K562 (cell line): ENCODE measurements around the gene FILIP1. TPM values are rescaled to one million over a fixed set of nuclear protein-coding genes. Genes with fewer than 3 reads are reported as not detected.
"Not testable (repeated sequence)": the region's sequence is repeated elsewhere in the genome, so short reads cannot be mapped to it uniquely, and the experiment has no call there.

Source experiments
- ATAC-seq: fragments of 200-7000 bp; cut with Tn5 transposase; 3 replicates; pipeline ENCODE4 v1.9.1; 2020; ENCODE audit warnings: moderate library complexity
- BruUV-seq: library from RNA; stranded (reverse); fragments of 400-500 nt; replicated peaks from 2 replicates; lab custom pipeline; 2021; lab: Mats Ljungman, UMichigan
- CTCF ChIA-PET: fragments of 300-600 bp; formaldehyde crosslinking; extraction: SDS; loops from one replicate; lab custom pipeline; 2021; ENCODE audit warnings: low intra/inter-chr PET ratio; lab: Yijun Ruan, JAX
- POLR2A ChIA-PET: fragments of 300-600, 350-650 bp; sonication (Branson Sonifier 250); formaldehyde crosslinking; extraction: SDS; loops from one replicate; lab custom pipeline; 2021; ENCODE audit warnings: antibody characterized with exemption, inconsistent platforms; lab: Yijun Ruan, JAX
- DNase-seq, 4 experiments: peaks; one replicate each; pipeline versions ENCODE4 v3.0.0 to v3.0.0-alpha.2; 2011 to 2018; ENCODE audit warnings: low spot score in 3 of 4, mixed read lengths in 3 of 4; ENCODE audit errors: extremely low read depth in 1 of 4
- FAIRE-seq: peaks from 2 replicates; lab custom pipeline; 2011; peaks lifted over from hg19 to GRCh38; lab: Jason Lieb, UNC
- H2AFZ ChIP-seq: 2 replicates; pipeline ENCODE4 v1.6.0; 2011; ENCODE audit warnings: low read depth, low read length, control low read depth, inconsistent platforms
- H3K27ac ChIP-seq: fragments of 200-600 bp; 3 replicates; pipeline ENCODE4 v1.8.0; 2011; ENCODE audit warnings: low read depth, mild to moderate bottlenecking, control low read depth, inconsistent platforms, low read length, moderate library complexity, mixed read lengths; ENCODE audit errors: extremely low read depth
- H3K27me3 ChIP-seq, 2 experiments: fragments of 300-600 bp in 1 of 2; 2 replicates in 1 of 2; 3 replicates in 1 of 2; pipeline versions ENCODE4 v1.6.0 to v1.8.0; 2011; ENCODE audit warnings: inconsistent platforms in 2 of 2, low read length in 2 of 2, mild to moderate bottlenecking in 1 of 2, mixed read lengths in 1 of 2, moderate library complexity in 1 of 2; ENCODE audit not compliant: control insufficient read depth in 2 of 2, insufficient read depth in 2 of 2
- H3K36me3 ChIP-seq: fragments of 300-600 bp; 3 replicates; pipeline ENCODE4 v1.8.0; 2011; ENCODE audit warnings: mild to moderate bottlenecking, low read length, inconsistent platforms; ENCODE audit not compliant: control insufficient read depth, insufficient read depth
- H3K4me1 ChIP-seq, 2 experiments: fragments of 200-600 bp in 1 of 2; replicated peaks in 1 of 2; 2 replicates in 1 of 2; 3 replicates in 1 of 2; pipeline versions ENCODE4 v1.5.1 to v1.8.0; 2011; ENCODE audit warnings: inconsistent platforms in 2 of 2, low read length in 2 of 2, mild to moderate bottlenecking in 1 of 2, mixed read lengths in 1 of 2, moderate library complexity in 1 of 2; ENCODE audit not compliant: control insufficient read depth in 2 of 2, insufficient read depth in 2 of 2
- H3K4me2 ChIP-seq: 2 replicates; pipeline ENCODE4 v1.6.1; 2011; ENCODE audit warnings: low read length, control low read depth, inconsistent platforms, mixed read lengths; ENCODE audit not compliant: insufficient read depth
- H3K4me3 ChIP-seq: fragments of 200-600 bp; sonication (generic), shearing (Covaris generic); 2 replicates; pipeline ENCODE4 v1.5.1; 2016; ENCODE audit warnings: control low read depth, inconsistent platforms
- H3K79me2 ChIP-seq: fragments of 200-600 bp; 3 replicates; pipeline ENCODE4 v1.8.0; 2011; ENCODE audit warnings: low read length, inconsistent platforms; ENCODE audit not compliant: control insufficient read depth, insufficient read depth
- H3K9ac ChIP-seq, 2 experiments: 2 replicates each; pipeline versions ENCODE4 v1.6.0 to v1.6.1; 2011; ENCODE audit warnings: low read depth in 2 of 2, low read length in 2 of 2, control low read depth in 1 of 2, inconsistent platforms in 1 of 2, mild to moderate bottlenecking in 1 of 2, mixed read lengths in 1 of 2; ENCODE audit not compliant: insufficient read depth in 1 of 2
- H3K9me1 ChIP-seq: one replicate; pipeline ENCODE4 v1.6.0; 2011; ENCODE audit warnings: inconsistent platforms, mild to moderate bottlenecking, low read length, moderate library complexity; ENCODE audit not compliant: control insufficient read depth, insufficient read depth
- H3K9me3 ChIP-seq: replicated peaks from 2 replicates; pipeline ENCODE4 v1.5.1; 2011; ENCODE audit warnings: low read depth, low read length, inconsistent platforms; ENCODE audit not compliant: control insufficient read depth, insufficient read depth
- H4K20me1 ChIP-seq: replicated peaks from 2 replicates; pipeline ENCODE4 v1.6.1; 2011; ENCODE audit warnings: low read length, inconsistent platforms, mixed read lengths; ENCODE audit not compliant: control insufficient read depth, insufficient read depth
- BRF1 ChIP-seq: IDR thresholded peaks from 3 replicates; pipeline ENCODE4 v1.6.1; 2011; ENCODE audit warnings: borderline replicate concordance, mild to moderate bottlenecking; ENCODE audit not compliant: insufficient read length; ENCODE audit errors: extremely low read depth
- NCOR1 ChIP-seq: fragments of 450-650 bp; IDR thresholded peaks from 2 replicates; pipeline ENCODE4 v1.6.1; 2016; ENCODE audit warnings: mild to moderate bottlenecking, moderate library complexity
- NEUROD1 ChIP-seq: fragments of 150-350 bp; IDR thresholded peaks from 2 replicates; pipeline ENCODE4 v1.6.1; 2014; ENCODE audit warnings: borderline replicate concordance, low read length, low read depth; ENCODE audit not compliant: partially characterized antibody
- SP1 ChIP-seq: sonication (generic); formaldehyde crosslinking; IDR thresholded peaks from 2 replicates; pipeline ENCODE4 v1.8.1; 2022; ENCODE audit warnings: mild to moderate bottlenecking, missing genetic modification reagents
- SP2 ChIP-seq: IDR thresholded peaks from 2 replicates; pipeline ENCODE4 v1.6.1; 2011; ENCODE audit warnings: mild to moderate bottlenecking, low read depth, low read length, moderate library complexity; ENCODE audit not compliant: poor library complexity, severe bottlenecking; ENCODE audit errors: extremely low read depth
- ZMIZ1 ChIP-seq, 2 experiments: fragments of 150-350 bp in 1 of 2; IDR thresholded peaks; 2 replicates each; pipeline ENCODE4 v1.6.1; 2012 to 2016; ENCODE audit warnings: low read depth in 2 of 2, low read length in 2 of 2, mild to moderate bottlenecking in 1 of 2, moderate library complexity in 1 of 2
- WGBS: fragments of 100-300 bp; shearing (Covaris generic); methylation state at CpG from one replicate; pipeline ENCODE4 v1.1.6; 2016; ENCODE audit warnings: low coverage, mixed read lengths; ENCODE audit not compliant: insufficient coverage; ENCODE audit errors: missing lambda C conversion rate; 5-methylcytosine and 5-hydroxymethylcytosine counted together
- in situ Hi-C: fragments of 300-500 bp; cut with MboI; formaldehyde crosslinking; loops from 4 replicates; pipeline ENCODE4 v1.15.0; 2018; ENCODE audit warnings: inconsistent platforms, mixed read lengths
- intact Hi-C: fragments of 100-400 bp; cut with micrococcal nuclease; formaldehyde crosslinking; loops from 2 replicates; pipeline ENCODE4 v1.14.2; 2022
- polyA plus RNA-seq, 8 experiments: library from polyadenylated mRNA; depleted of rRNA in 4 of 8; stranded (reverse) in 5 of 8; unstranded in 3 of 8; fragments of >200 nt; fragmentation: Nextera tagmentation in 2 of 8; fragmentation: Illumina TruSeq in 1 of 8; extraction: Ambion mirVana in 2 of 8; extraction: Trizol in 1 of 8; gene quantifications; 2 replicates each; pipeline versions ENCODE4 v1.2.1 to v1.2.3, GENCODE V29; 2011 to 2014; ENCODE audit warnings: inconsistent platforms in 1 of 8, missing spikeins in 1 of 8
- total RNA-seq, 7 experiments: library from RNA; depleted of rRNA in 6 of 7; stranded (reverse); fragments of >200 nt in 6 of 7; fragmentation: Illumina TruSeq in 2 of 7; extraction: Trizol in 2 of 7; gene quantifications; 2 replicates each; pipeline versions ENCODE4 v1.2.1 to v1.2.3, GENCODE V29; 2011 to 2021; ENCODE audit warnings: low replicate concordance in 1 of 7

The FILIP1 gene
- total and polyA plus RNA-seq, 9 of the 15 experiments (the other 6 are each of a cell fraction or from before 2014, with no cell fraction given), result 0.03 to 0.25 (median 0.10) TPM; not detected in 1

DNA sequence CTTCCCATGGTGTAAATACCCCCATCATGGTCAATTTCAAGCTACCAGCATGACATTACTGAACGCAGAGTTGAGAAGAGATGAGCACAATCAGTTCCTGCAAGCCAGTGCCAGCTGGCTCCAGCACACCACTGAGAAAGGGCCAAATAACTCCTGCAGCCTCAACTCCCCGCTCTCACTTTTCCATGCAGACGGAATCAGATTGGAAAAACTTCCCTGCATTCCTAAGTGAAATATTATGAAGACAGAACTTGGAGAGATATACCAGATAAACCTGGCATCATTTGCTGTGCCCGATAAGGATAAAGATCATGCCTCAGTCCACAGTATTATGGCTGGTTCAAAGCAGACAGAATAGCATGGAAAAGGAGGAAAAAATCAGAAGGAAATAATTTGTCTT, 56.7 kb downstream of the FILIP1 start (continued):
- TF ChIP-seq NEUROD1, result no peak
- TF ChIP-seq BRF1, result no peak
- no peak for TF ChIP-seq ZMIZ1 (IDR thresholded peaks at IDR 0.05; ENCODE audit: low read depth in 2 of 2, low read length in 2 of 2)
- TF ChIP-seq SP1 (CRISPR knock-in tag), result no peak
- no peak for TF ChIP-seq NCOR1
- no peak for TF ChIP-seq SP2

DNA sequence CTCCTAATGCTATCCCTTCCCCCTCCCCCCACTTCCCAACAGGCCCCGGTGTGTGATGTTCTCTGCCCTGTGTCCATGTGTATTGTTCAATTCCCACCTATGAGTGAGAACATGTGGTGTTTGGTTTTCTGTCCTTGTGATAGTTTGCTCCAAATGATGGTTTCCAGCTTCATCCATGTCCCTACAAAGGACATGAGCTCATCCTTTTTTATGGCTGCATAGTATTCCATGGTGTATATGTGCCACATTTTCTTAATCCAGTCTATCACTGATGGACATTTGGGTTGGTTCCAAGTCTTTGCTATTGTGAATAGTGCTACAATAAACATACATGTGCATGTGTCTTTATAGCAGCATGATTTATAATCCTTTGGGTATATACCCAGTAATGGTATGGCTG, 60.8 kb downstream of the FILIP1 start:
- BruUV-seq, H3K79me2 ChIP-seq, CTCF ChIA-PET: not testable (repeated sequence)

More for the DNA sequence above, 60.8 kb downstream of the FILIP1 start:
- H3K27me3 ChIP-seq, H3K9me1 ChIP-seq, H3K4me2 ChIP-seq, H3K9ac ChIP-seq, intact Hi-C loops, H4K20me1 ChIP-seq, H2AFZ ChIP-seq, H3K27ac ChIP-seq, DNase-seq, FAIRE-seq, in situ Hi-C loops, H3K4me3 ChIP-seq, H3K36me3 ChIP-seq, H3K4me1 ChIP-seq, POLR2A ChIA-PET, H3K9me3 ChIP-seq, ATAC-seq: not testable (repeated sequence)
- WGBS, result 13% methylated on average over 1 of the region's 1 CpG
